ENCODE results near the gene PRSS23.

DNA sequence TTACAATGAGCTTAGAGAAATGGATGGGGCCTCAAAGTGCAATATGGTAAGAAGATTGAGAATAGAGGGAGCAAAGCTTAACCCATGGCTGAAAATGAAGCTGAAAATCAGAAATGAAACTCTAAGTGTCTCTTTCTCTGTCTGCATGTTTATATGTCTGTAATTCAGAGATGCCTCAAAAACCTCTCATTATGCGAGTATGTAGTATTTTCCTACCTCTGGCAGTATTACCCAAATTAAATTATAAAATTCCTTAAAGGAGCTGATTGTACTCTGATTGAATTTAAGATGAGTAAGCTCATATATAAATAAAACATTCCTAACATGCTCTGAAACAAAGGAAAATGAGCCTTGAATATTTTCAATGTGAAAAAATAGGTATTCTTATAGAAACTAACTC, 39.8 kb upstream of the PRSS23 start:
- TF ChIP-seq, protein P1, sequence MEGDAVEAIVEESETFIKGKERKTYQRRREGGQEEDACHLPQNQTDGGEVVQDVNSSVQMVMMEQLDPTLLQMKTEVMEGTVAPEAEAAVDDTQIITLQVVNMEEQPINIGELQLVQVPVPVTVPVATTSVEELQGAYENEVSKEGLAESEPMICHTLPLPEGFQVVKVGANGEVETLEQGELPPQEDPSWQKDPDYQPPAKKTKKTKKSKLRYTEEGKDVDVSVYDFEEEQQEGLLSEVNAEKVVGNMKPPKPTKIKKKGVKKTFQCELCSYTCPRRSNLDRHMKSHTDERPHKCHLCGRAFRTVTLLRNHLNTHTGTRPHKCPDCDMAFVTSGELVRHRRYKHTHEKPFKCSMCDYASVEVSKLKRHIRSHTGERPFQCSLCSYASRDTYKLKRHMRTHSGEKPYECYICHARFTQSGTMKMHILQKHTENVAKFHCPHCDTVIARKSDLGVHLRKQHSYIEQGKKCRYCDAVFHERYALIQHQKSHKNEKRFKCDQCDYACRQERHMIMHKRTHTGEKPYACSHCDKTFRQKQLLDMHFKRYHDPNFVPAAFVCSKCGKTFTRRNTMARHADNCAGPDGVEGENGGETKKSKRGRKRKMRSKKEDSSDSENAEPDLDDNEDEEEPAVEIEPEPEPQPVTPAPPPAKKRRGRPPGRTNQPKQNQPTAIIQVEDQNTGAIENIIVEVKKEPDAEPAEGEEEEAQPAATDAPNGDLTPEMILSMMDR (IDR thresholded peaks at IDR 0.05) = no peak
- TF ChIP-seq POLR2A (IDR thresholded peaks at IDR 0.05) (no peak), EP300 (IDR thresholded peaks at IDR 0.05) (no peak), POLR2AphosphoS5 (IDR thresholded peaks at IDR 0.05) (no peak)

Measured in suprapubic skin (tissue), 4 donors.